Thyroid gland (tissue), 4 donors: ENCODE results near the gene RPS15.

ENCODE experiments used
- CTCF ChIP-seq, 6 experiments: fragments of 200-600 bp in 3 of 6; fragments of 450-650 bp in 3 of 6; sonication (generic) in 3 of 6; IDR thresholded peaks; one replicate each; pipeline ENCODE4 v1.5.1; 2016 to 2019; ENCODE audit warnings: antibody characterized with exemption in 6 of 6, mild to moderate bottlenecking in 2 of 6, inconsistent platforms in 1 of 6, moderate library complexity in 1 of 6
- POLR2A ChIP-seq, 2 donors: fragments of 450-650 bp; IDR thresholded peaks; one replicate each; pipeline ENCODE4 v1.6.1; 2017; ENCODE audit warnings: antibody characterized with exemption in 2 of 2, mild to moderate bottlenecking in 2 of 2, moderate library complexity in 1 of 2

DNA sequence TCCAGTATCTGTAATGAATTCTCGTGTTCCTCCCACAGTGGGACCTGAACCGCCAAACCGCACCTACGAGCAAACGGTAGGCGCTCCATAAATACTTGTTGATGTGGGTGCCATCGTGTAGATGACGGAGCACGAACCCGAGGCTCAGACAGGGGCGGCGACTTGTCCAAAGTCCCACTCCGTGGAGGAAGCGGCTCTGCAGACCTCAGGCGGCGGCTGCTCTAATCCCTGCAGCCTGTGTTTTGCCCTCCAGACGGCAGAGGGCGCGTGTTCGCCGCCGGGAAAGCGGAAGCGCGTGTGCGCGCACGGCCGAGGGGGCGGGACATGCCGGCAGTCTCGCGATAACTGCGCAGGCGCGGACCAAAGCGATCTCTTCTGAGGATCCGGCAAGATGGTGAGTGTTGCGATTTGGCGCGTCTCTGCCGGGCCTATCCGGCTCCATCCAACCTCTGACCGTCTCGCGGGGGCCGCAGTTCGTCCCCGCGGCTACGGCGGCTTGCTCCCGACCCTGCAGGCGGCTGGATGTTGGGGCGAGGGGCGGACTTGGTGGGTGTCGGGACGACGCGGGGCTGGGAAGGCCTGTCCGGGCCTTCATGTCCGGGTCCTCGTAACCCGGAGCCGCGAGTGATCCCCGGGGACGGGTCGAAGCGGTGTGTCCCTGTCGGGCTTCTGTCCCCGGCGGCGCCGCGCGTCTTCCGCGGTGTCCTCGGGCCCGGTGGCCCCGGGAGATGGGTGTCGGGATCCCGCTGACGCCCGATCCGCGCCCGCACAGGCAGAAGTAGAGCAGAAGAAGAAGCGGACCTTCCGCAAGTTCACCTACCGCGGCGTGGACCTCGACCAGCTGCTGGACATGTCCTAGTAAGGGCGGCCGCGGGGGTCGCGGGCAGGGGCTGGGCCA lies at the start of gene RPS15:
- peak; percentile 20 to 92 for TF ChIP-seq POLR2A (IDR thresholded peaks at IDR 0.05)
- TF ChIP-seq CTCF (IDR thresholded peaks at IDR 0.05): peak; percentile 80 to 98 (median 92)
